Testis (tissue), 2 donors: ENCODE results near the gene RBPJ.

ENCODE experiments used
- CTCF ChIP-seq, 3 experiments: fragments of 450-650 bp in 2 of 3; fragments of 200-600 bp in 1 of 3; sonication (generic) in 1 of 3; IDR thresholded peaks; one replicate each; pipeline ENCODE4 v1.5.1; 2016 to 2019; ENCODE audit warnings: antibody characterized with exemption in 3 of 3, mild to moderate bottlenecking in 2 of 3, moderate library complexity in 1 of 3
- POLR2A ChIP-seq: fragments of 450-650 bp; IDR thresholded peaks from one replicate; pipeline ENCODE4 v1.6.1; 2017; ENCODE audit warnings: antibody characterized with exemption, mild to moderate bottlenecking, moderate library complexity

- TF ChIP-seq POLR2A (no peak), CTCF (IDR thresholded peaks at IDR 0.05) (no peak)
These were observed 63.7 kb downstream of the RBPJ start for GRCh38 chr4:26384380-26385057.
